ENCODE results near the gene HS1BP3.

DNA sequence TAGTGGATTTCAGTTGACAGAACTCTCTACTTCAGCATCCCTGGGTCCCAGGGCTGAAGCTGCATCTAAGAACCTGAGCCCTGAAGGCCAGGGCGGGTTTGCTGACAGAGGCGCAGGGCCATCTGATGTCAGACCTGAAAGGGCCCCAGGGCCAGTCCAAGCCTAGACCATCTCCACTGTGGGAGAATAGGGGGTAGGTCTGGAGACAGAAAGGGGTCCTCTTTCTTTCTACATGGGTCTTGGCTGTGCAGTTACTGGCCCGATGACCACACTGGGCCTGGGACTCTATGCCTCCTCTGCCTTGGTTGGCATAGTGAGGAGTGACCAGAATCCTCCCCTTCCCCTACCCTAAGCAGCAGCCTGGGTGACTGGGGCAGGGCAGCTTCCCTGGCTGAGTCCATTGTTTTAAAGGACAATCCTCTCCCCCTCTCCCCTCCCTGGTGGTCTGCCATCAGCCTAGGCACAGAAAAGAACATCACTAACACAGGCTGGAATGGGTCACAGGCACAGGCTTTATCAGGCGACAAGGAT lies 34.5 kb downstream of the HS1BP3 start:
- TF ChIP-seq, protein P1, sequence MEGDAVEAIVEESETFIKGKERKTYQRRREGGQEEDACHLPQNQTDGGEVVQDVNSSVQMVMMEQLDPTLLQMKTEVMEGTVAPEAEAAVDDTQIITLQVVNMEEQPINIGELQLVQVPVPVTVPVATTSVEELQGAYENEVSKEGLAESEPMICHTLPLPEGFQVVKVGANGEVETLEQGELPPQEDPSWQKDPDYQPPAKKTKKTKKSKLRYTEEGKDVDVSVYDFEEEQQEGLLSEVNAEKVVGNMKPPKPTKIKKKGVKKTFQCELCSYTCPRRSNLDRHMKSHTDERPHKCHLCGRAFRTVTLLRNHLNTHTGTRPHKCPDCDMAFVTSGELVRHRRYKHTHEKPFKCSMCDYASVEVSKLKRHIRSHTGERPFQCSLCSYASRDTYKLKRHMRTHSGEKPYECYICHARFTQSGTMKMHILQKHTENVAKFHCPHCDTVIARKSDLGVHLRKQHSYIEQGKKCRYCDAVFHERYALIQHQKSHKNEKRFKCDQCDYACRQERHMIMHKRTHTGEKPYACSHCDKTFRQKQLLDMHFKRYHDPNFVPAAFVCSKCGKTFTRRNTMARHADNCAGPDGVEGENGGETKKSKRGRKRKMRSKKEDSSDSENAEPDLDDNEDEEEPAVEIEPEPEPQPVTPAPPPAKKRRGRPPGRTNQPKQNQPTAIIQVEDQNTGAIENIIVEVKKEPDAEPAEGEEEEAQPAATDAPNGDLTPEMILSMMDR (conservative IDR thresholded peaks at IDR 0.05 in 1 of 2, IDR thresholded peaks at IDR 0.05 in 1 of 2; ENCODE audit: extremely low read depth in 1 of 2, insufficient read depth in 1 of 2, low read depth in 1 of 2, low read length in 2 of 2), result no peak
- no peak for TF ChIP-seq EZH2 (IDR thresholded peaks at IDR 0.05; ENCODE audit: borderline replicate concordance, low read length)
